Right lobe of liver (tissue), 6 donors: Measurements from ENCODE around the gene GALNT10. TPM values are rescaled to one million over a fixed set of nuclear protein-coding genes. Genes with fewer than 3 reads are reported as not detected.

Experiments
- ATAC-seq, 4 donors: fragments of 200-7000 bp; cut with Tn5 transposase; one replicate each; pipeline ENCODE4 v1.9.1; 2020; ENCODE audit warnings: mild to moderate bottlenecking in 4 of 4, moderate library complexity in 4 of 4
- DNase-seq, 3 donors: peaks; one replicate each; pipeline ENCODE4 v3.0.0-alpha.2; 2020
- H3K27ac ChIP-seq, 3 donors: fragments of 200-600 bp; one replicate each; pipeline ENCODE4 v1.8.0; 2022
- H3K27me3 ChIP-seq, 2 donors: fragments of 200-600 bp; one replicate each; pipeline ENCODE4 v1.8.0; 2022
- H3K36me3 ChIP-seq, 4 donors: fragments of 200-600 bp; sonication (generic) in 1 of 4; one replicate each; pipeline versions ENCODE4 v1.5.1 to v1.8.0; 2017 to 2022; ENCODE audit warnings: control low read depth in 1 of 4
- H3K4me1 ChIP-seq, 4 donors: fragments of 200-600 bp; sonication (generic) in 1 of 4; one replicate each; pipeline versions ENCODE4 v1.5.1 to v1.8.0; 2017 to 2022; ENCODE audit warnings: control low read depth in 1 of 4
- H3K4me3 ChIP-seq, 3 donors: fragments of 200-600 bp; one replicate each; pipeline ENCODE4 v1.8.0; 2022
- H3K9me3 ChIP-seq, 4 donors: fragments of 200-600 bp; sonication (generic) in 1 of 4; one replicate each; pipeline versions ENCODE4 v1.5.1 to v1.8.0; 2017 to 2022; ENCODE audit warnings: control low read depth in 1 of 4
- POLR2A ChIP-seq: fragments of 450-650 bp; IDR thresholded peaks from one replicate; pipeline ENCODE4 v1.6.1; 2017; ENCODE audit warnings: antibody characterized with exemption, mild to moderate bottlenecking
- WGBS: methylation state at CpG from one replicate; pipeline ENCODE4 v1.1.6; 2018; ENCODE audit warnings: low coverage, low lambda C conversion rate; ENCODE audit not compliant: insufficient coverage; ENCODE audit errors: missing lambda C conversion rate; 5-methylcytosine and 5-hydroxymethylcytosine counted together
- intact Hi-C, 2 donors: fragments of 100-400 bp; cut with DNase I; formaldehyde crosslinking; loops; one replicate each; pipeline versions ENCODE4 v1.11.2 to v1.14.1; 2022
- total RNA-seq, 6 experiments: library from RNA; depleted of rRNA in 2 of 6; stranded (reverse); fragments of >200 nt in 2 of 6; fragmentation: NEBNext Ultra II Directional in 3 of 6; extraction: Animal tissue kit (Norgen Biotek cat#: 25700) in 3 of 6; gene quantifications; one replicate each; pipeline versions ENCODE4 v1.1.0 to v1.2.4, GENCODE V29; 2016 to 2023
- TF ChIP-seq, protein P1 (sequence below), 4 donors: fragments of 200-600 bp in 3 of 4; fragments of 450-650 bp in 1 of 4; IDR thresholded peaks; one replicate each; pipeline versions ENCODE4 v1.5.1 to v1.8.0; 2016 to 2022; ENCODE audit warnings: antibody characterized with exemption in 4 of 4, mild to moderate bottlenecking in 2 of 4
- donor health status: DM: no; HTN: yes; CAD: no.
- donor health status: DM: no; HTN: no; CAD: no.
- donor health status: DM: no; HTN: no; CAD: no.
- donor health status: DM: no; HTN: yes; CAD: no.
- donor health status: DM: no; HTN: yes; CAD: no.

GALNT10 gene
- total RNA-seq, 6 experiments from 2014 or later = 4.0 to 9.7 (median 7.1) TPM

DNA sequence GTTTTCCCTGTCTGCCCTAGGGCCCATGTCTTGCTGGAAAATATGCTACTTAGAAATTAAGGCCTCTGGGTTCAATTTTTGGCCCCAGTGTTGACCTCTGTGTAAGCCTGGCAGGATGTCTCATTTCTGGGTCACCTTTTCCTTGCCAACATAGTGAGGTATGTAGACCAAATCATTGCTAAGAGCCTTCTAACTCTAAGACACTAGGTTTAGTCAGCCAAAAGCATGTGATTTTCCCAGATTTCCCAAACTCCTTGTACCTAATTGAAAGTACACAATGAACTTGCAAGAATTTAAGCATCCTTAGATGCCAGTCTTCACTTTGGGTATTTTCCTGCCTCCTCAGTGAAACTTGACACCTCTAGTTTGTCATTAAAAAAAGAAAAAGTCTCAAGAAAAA is 77.0 kb downstream of the GALNT10 start:
- H3K36me3 ChIP-seq = no peaks in the 10 kb centered on the region
- ATAC-seq = no peak

DNA sequence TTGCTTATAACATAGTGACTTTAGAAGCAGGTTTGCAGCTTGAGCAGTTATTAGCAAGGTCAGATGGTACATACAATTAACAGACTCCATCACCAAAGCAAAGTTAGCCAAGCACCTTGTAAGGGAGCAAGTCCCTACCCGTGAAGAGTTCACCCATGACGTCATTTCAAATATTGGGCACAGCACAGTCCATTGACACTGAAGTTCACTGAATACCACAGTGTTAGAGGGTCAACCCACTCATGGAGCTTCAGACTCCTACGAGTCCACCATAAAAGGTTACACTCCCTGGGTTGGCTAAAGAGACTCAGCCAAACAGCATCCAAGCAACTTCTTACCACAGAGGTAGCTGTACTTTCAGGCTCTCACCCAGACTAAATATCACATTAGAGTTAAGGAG is 77.5 kb downstream of the GALNT10 start:
- H3K27ac ChIP-seq = no peak overlapping the region
- DNase-seq (no peak), ATAC-seq (no peak)
- no peaks in the 10 kb centered on the region for H3K27me3 ChIP-seq
- H3K4me1 ChIP-seq = peaks cover 0 to 2% (median 0%) of the 10 kb centered on the region in 4 donors
- H3K9me3 ChIP-seq = no peaks in the 10 kb centered on the region
- TF ChIP-seq, protein P1, sequence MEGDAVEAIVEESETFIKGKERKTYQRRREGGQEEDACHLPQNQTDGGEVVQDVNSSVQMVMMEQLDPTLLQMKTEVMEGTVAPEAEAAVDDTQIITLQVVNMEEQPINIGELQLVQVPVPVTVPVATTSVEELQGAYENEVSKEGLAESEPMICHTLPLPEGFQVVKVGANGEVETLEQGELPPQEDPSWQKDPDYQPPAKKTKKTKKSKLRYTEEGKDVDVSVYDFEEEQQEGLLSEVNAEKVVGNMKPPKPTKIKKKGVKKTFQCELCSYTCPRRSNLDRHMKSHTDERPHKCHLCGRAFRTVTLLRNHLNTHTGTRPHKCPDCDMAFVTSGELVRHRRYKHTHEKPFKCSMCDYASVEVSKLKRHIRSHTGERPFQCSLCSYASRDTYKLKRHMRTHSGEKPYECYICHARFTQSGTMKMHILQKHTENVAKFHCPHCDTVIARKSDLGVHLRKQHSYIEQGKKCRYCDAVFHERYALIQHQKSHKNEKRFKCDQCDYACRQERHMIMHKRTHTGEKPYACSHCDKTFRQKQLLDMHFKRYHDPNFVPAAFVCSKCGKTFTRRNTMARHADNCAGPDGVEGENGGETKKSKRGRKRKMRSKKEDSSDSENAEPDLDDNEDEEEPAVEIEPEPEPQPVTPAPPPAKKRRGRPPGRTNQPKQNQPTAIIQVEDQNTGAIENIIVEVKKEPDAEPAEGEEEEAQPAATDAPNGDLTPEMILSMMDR (IDR thresholded peaks at IDR 0.05) = no peak
- no peak for TF ChIP-seq POLR2A
- no peak overlapping the region for H3K4me3 ChIP-seq
- intact Hi-C loops = no loop called here
- no peaks in the 10 kb centered on the region for H3K36me3 ChIP-seq
- WGBS = 73% methylated on average over 2 of the region's 3 CpGs

More for the DNA sequence above, 77.0 kb downstream of the GALNT10 start:
- DNase-seq = no peak
- Histone ChIP-seq H3K27me3 (no peaks in the 10 kb centered on the region), H3K4me3 (no peak overlapping the region), H3K27ac (no peak overlapping the region), H3K4me1 (no peaks in the 10 kb centered on the region), H3K9me3 (no peaks in the 10 kb centered on the region)
- TF ChIP-seq, protein P1 (IDR thresholded peaks at IDR 0.05) = no peak
- TF ChIP-seq POLR2A = no peak
- intact Hi-C loops = no loop called here

DNA sequence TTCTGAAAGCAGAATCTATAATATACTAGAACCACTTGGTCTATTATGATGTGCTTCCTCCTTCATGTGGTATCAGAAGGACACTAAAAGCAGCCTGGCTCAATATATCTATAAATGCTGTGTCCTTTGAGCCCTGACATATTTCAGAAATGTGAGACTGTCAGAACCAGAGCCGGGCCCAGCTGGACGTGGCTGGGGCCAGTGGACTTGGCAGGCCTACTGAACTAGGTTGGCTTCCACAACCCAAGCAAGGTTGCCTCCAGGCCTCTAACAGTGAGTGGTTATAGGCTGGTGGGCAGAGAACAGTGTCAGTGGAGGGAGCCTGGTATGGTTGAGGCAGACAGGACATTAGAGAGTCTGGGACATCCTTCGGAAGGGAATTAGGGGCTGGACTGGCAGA is 78.9 kb downstream of the GALNT10 start:
- ATAC-seq (no peak), DNase-seq (no peak)
- no peaks in the 10 kb centered on the region for H3K36me3 ChIP-seq
- H3K27ac ChIP-seq = no peak overlapping the region
- intact Hi-C loops = no loop called here
- 100% methylated on average over 2 of the region's 3 CpGs for WGBS
- H3K27me3 ChIP-seq = no peaks in the 10 kb centered on the region
- TF ChIP-seq, protein P1 (IDR thresholded peaks at IDR 0.05) = no peak
- TF ChIP-seq POLR2A = no peak
- no peak overlapping the region for H3K4me3 ChIP-seq
- H3K4me1 ChIP-seq = peaks cover 0 to 12% (median 0%) of the 10 kb centered on the region in 4 donors
- no peaks in the 10 kb centered on the region for H3K9me3 ChIP-seq

DNA sequence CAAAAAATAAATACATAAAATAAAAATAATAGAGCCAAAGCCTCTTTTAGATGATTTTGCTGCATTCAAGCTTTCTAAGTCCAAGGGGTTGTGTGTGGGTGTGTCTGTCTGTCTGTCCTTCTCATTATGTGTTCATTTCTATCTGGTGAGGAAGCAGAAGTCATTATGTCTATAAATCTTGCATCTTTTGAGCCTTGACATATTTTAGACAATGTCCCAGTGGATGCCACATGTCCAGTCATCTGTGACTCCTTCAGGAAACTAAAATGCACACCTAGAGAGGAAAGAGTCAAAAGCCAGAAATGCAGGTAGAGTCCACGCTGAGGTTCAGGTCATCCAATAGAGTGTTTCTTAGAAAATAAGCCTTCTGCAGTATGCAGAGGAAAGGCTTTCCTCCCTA is 80.9 kb downstream of the GALNT10 start:
- DNase-seq (no peak), ATAC-seq (no peak)
- no peaks in the 10 kb centered on the region for H3K36me3 ChIP-seq
- TF ChIP-seq, protein P1 (IDR thresholded peaks at IDR 0.05) = no peak
- TF ChIP-seq POLR2A = no peak
- H3K4me1 ChIP-seq = peaks cover 0 to 12% (median 0%) of the 10 kb centered on the region in 4 donors
- H3K9me3 ChIP-seq = no peaks in the 10 kb centered on the region
- H3K27me3 ChIP-seq = no peaks in the 10 kb centered on the region
- WGBS = 88% methylated on average over 1 of the region's 1 CpG
- no peak overlapping the region for H3K27ac ChIP-seq
- no peak overlapping the region for H3K4me3 ChIP-seq
- intact Hi-C loops = no loop called here

DNA sequence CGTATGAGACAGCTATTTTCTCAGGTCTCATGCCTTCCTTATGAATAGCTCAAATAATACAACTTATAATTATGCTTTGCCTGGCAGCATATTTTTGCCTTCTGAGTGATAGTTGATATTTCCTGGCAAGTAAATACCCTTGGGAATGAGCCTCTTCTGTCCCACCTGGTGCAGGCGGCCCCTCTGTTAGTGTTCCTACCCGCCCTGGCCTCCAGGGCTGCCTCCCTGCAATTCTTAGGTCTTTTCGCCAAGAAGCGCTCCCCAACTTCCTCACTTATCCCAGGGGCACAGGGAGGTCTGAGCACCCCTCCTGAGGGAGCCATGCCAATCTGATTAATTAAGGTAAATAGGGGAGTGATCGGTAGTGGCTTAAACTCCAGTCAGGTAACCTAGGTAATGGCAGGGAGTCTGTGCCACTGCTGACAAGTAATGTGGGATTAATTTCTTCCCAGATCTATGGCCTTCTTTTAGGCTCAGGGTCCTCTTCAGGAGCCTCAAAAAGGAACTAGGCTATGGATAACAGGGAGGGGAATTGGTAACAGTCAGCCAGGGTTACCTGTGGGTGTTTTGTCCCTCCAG is 81.5 kb downstream of the GALNT10 start:
- no peak for TF ChIP-seq POLR2A
- TF ChIP-seq, protein P1 (IDR thresholded peaks at IDR 0.05) = no peak
- Histone ChIP-seq H3K9me3 (no peaks in the 10 kb centered on the region), H3K36me3 (no peaks in the 10 kb centered on the region), H3K4me3 (no peak overlapping the region), H3K27me3 (no peaks in the 10 kb centered on the region), H3K4me1 (peaks cover 0 to 12% (median 0%) of the 10 kb centered on the region in 4 donors), H3K27ac (no peak overlapping the region)
- intact Hi-C loops = no loop called here
- 47% methylated on average over 2 of the region's 6 CpGs for WGBS
- ATAC-seq (no peak), DNase-seq (no peak)
